K562 (cell line): Measurements from ENCODE around the gene IDH1. TPM values are rescaled to one million over a fixed set of nuclear protein-coding genes. Genes with fewer than 3 reads are reported as not detected.

ENCODE experiments used
- C11orf30 ChIP-seq: fragments of 450-650 bp; IDR thresholded peaks from 2 replicates; pipeline ENCODE4 v1.6.1; 2016; ENCODE audit warnings: low read depth, mild to moderate bottlenecking
- EP300 ChIP-seq: IDR thresholded peaks from 2 replicates; pipeline ENCODE4 v1.6.1; 2012; ENCODE audit warnings: low read length, improper control_type of control experiment
- GTF2B ChIP-seq: IDR thresholded peaks from 2 replicates; pipeline ENCODE4 v1.6.1; 2011; ENCODE audit not compliant: insufficient read length; ENCODE audit errors: extremely low read depth
- LARP7 ChIP-seq: fragments of 450-650 bp; IDR thresholded peaks from 2 replicates; pipeline ENCODE4 v1.6.1; 2016
- MAX ChIP-seq: sonication (generic); formaldehyde crosslinking; IDR thresholded peaks from 2 replicates; pipeline ENCODE4 v1.9.0; 2022; ENCODE audit warnings: mild to moderate bottlenecking, missing genetic modification reagents
- NCOR1 ChIP-seq: fragments of 450-650 bp; IDR thresholded peaks from 2 replicates; pipeline ENCODE4 v1.6.1; 2016; ENCODE audit warnings: mild to moderate bottlenecking, moderate library complexity
- NKRF ChIP-seq: fragments of 450-650 bp; IDR thresholded peaks from 2 replicates; pipeline ENCODE4 v1.6.1; 2016; ENCODE audit warnings: borderline replicate concordance
- PKNOX1 ChIP-seq: fragments of 450-650 bp; IDR thresholded peaks from 2 replicates; pipeline ENCODE4 v1.6.1; 2016
- POLR3G ChIP-seq: IDR thresholded peaks from 2 replicates; pipeline ENCODE4 v1.6.1; 2011; ENCODE audit not compliant: insufficient read length, insufficient replicate concordance; ENCODE audit errors: extremely low read depth
- POU5F1 ChIP-seq: fragments of 150-350 bp; IDR thresholded peaks from 2 replicates; pipeline ENCODE4 v1.6.1; 2014; ENCODE audit warnings: borderline replicate concordance, low read length, low read depth, mild to moderate bottlenecking; ENCODE audit not compliant: partially characterized antibody
- SMAD2 ChIP-seq: fragments of 150-350 bp; IDR thresholded peaks from 2 replicates; pipeline ENCODE4 v1.6.1; 2014; ENCODE audit warnings: low read depth, mild to moderate bottlenecking, low read length
- SMARCC2 ChIP-seq: fragments of 450-650 bp; IDR thresholded peaks from 2 replicates; pipeline ENCODE4 v1.6.1; 2017; ENCODE audit warnings: antibody characterized with exemption, moderate library complexity, mild to moderate bottlenecking, low read depth
- SNIP1 ChIP-seq: fragments of 450-650 bp; IDR thresholded peaks from 2 replicates; pipeline ENCODE4 v1.7.1; 2017; ENCODE audit warnings: low read depth, mild to moderate bottlenecking
- SOX6 ChIP-seq: fragments of 450-650 bp; IDR thresholded peaks from 2 replicates; pipeline ENCODE4 v1.6.1; 2014; ENCODE audit warnings: mild to moderate bottlenecking
- TCF3 ChIP-seq: sonication (generic); formaldehyde crosslinking; IDR thresholded peaks from 2 replicates; pipeline ENCODE4 v1.4.0; 2020; ENCODE audit warnings: mild to moderate bottlenecking, missing genetic modification reagents
- TOE1 ChIP-seq, 2 experiments: fragments of 450-650 bp in 1 of 2; sonication (generic) in 1 of 2; formaldehyde crosslinking in 1 of 2; IDR thresholded peaks; 2 replicates each; pipeline versions ENCODE4 v1.7.1 to v1.8.0; 2016 to 2022; ENCODE audit warnings: borderline replicate concordance in 2 of 2, mild to moderate bottlenecking in 2 of 2, antibody characterized with exemption in 1 of 2, inconsistent platforms in 1 of 2, low read depth in 1 of 2, missing genetic modification reagents in 1 of 2, moderate library complexity in 1 of 2
- U2AF2 ChIP-seq: fragments of 200-400 bp; formaldehyde crosslinking; optimal IDR thresholded peaks from 2 replicates; pipeline ENCODE3; 2017; ENCODE audit warnings: low read depth, mild to moderate bottlenecking, low read length
- ZNF609 ChIP-seq: sonication (generic); formaldehyde crosslinking; IDR thresholded peaks from 2 replicates; pipeline ENCODE4 v1.8.1; 2023; ENCODE audit warnings: missing genetic modification reagents, mild to moderate bottlenecking, borderline replicate concordance
- polyA plus RNA-seq, 8 experiments: library from polyadenylated mRNA; depleted of rRNA in 4 of 8; stranded (reverse) in 5 of 8; unstranded in 3 of 8; fragments of >200 nt; fragmentation: Nextera tagmentation in 2 of 8; fragmentation: Illumina TruSeq in 1 of 8; extraction: Ambion mirVana in 2 of 8; extraction: Trizol in 1 of 8; gene quantifications; 2 replicates each; pipeline versions ENCODE4 v1.2.1 to v1.2.3, GENCODE V29; 2011 to 2014; ENCODE audit warnings: inconsistent platforms in 1 of 8, missing spikeins in 1 of 8
- total RNA-seq, 7 experiments: library from RNA; depleted of rRNA in 6 of 7; stranded (reverse); fragments of >200 nt in 6 of 7; fragmentation: Illumina TruSeq in 2 of 7; extraction: Trizol in 2 of 7; gene quantifications; 2 replicates each; pipeline versions ENCODE4 v1.2.1 to v1.2.3, GENCODE V29; 2011 to 2021; ENCODE audit warnings: low replicate concordance in 1 of 7

The IDH1 gene
- total and polyA plus RNA-seq, 9 of the 15 experiments (the other 6 are each of a cell fraction or from before 2014, with no cell fraction given) = 61.9 to 194 (median 101) TPM

GRCh38 chr2:208265801-208266552 lies 11.1 kb upstream of the IDH1 start, which contains the start of gene PIKFYVE (continued):
- TF ChIP-seq PKNOX1 = 0 out of 2 replicates have a peak, but pooled peaks have one; percentile 6
- peak; percentile 89 for TF ChIP-seq TOE1 (IDR thresholded peaks at IDR 0.05; ENCODE audit: borderline replicate concordance)
- TF ChIP-seq TOE1 (CRISPR knock-in tag; IDR thresholded peaks at IDR 0.05; ENCODE audit: borderline replicate concordance, low read depth) = 0 out of 2 replicates have a peak, but pooled peaks have one; percentile 51
- no peak for TF ChIP-seq SMARCC2
- peak; percentile 44; the same call in 1 of the 2 replicates for TF ChIP-seq NKRF
- TF ChIP-seq SOX6 = peak; percentile 46; the same call in 1 of the 2 replicates
- TF ChIP-seq SNIP1 = no peak
- TF ChIP-seq C11orf30 = no peak; the same call in 1 of the 2 replicates
- no peak for TF ChIP-seq POU5F1
- TF ChIP-seq EP300 = peak; percentile 27
- TF ChIP-seq LARP7 = no peak
- TF ChIP-seq POLR3G = no peak
- TF ChIP-seq NCOR1 = 0 out of 2 replicates have a peak, but pooled peaks have one; percentile 30
- no peak for TF ChIP-seq U2AF2
- no peak for TF ChIP-seq ZNF609 (CRISPR knock-in tag)
- TF ChIP-seq TCF3 = peak; percentile 21; the same call in 1 of the 2 replicates
- TF ChIP-seq SMAD2 = no peak
- TF ChIP-seq MAX (CRISPR knock-in tag) = peak; percentile 49; the same call in 1 of the 2 replicates
- no peak for TF ChIP-seq GTF2B
